Muscle layer of colon (tissue), 2 donors: ENCODE results near the gene MRPL48.

Experiments
- H3K27ac ChIP-seq: one replicate; pipeline ENCODE4 v1.7.0; 2013; ENCODE audit warnings: low read depth, mild to moderate bottlenecking, low read length, moderate library complexity
- H3K27me3 ChIP-seq, 2 donors: one replicate each; pipeline ENCODE4 v1.7.0; 2013; ENCODE audit warnings: low read length in 2 of 2, mild to moderate bottlenecking in 2 of 2; ENCODE audit not compliant: insufficient read depth in 2 of 2, control insufficient read depth in 1 of 2
- H3K36me3 ChIP-seq: one replicate; pipeline ENCODE4 v1.7.0; 2013; ENCODE audit warnings: mild to moderate bottlenecking, low read length; ENCODE audit not compliant: insufficient read depth
- H3K4me1 ChIP-seq: one replicate; pipeline ENCODE4 v1.7.0; 2013; ENCODE audit warnings: mild to moderate bottlenecking, low read length; ENCODE audit not compliant: insufficient read depth
- H3K4me3 ChIP-seq, 2 donors: one replicate each; pipeline ENCODE4 v1.7.0; 2013; ENCODE audit warnings: low read length in 2 of 2, low read depth in 1 of 2, mild to moderate bottlenecking in 1 of 2, moderate library complexity in 1 of 2
- H3K9ac ChIP-seq: one replicate; pipeline ENCODE4 v1.7.0; 2013; ENCODE audit warnings: low read length
- H3K9me3 ChIP-seq: one replicate; pipeline ENCODE4 v1.7.0; 2013; ENCODE audit warnings: mild to moderate bottlenecking, low read length
- donor health status: abdominal sarcoma.
- donor health status: Adenocarcinoma of cecum.

MRPL48 gene

DNA sequence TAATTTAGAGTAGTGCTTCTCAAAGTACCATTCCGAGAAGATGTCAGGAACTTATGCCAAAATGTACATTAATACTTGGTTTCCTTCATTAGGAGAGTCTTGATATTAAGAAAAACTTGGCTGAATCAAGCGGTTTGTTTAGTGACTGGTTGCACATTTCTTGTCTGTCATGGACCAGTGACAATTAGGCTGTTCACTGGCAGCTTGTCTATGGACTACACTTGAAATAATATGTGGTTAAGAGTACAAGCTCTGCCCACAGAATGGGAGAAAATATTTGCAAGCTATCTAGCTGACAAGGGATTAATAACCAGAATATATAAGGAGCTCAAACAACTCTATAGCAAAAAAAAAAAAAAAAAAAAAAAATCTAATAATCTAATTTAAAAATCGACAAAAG lies 64.4 kb downstream of the MRPL48 start:
- Histone ChIP-seq H3K27ac (no peak overlapping the region), H3K27me3 (no peaks in the 10 kb centered on the region), H3K4me1 (no peaks in the 10 kb centered on the region), H3K9me3 (no peaks in the 10 kb centered on the region), H3K36me3 (no peaks in the 10 kb centered on the region), H3K4me3 (no peak overlapping the region), H3K9ac (no peak overlapping the region)

DNA sequence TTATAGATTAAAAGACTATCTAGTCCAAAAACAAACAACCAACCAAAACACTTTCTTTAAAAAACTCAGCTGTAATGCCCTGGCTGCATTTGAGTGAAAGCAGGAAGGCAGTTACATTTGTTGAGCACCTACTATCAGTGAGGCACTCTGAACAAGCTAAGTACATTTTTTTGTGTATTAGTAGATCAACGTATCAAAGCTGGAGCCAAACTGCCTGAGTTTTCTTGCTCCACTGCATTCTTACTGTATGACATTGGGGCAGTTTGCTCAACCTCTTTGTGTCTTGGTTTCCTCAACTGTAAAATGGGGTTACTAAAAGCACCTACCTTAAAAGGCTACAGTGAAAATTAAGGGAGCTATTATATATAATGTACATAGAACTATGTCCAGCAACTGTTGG lies 67.0 kb downstream of the MRPL48 start:
- Histone ChIP-seq H3K4me1 (no peaks in the 10 kb centered on the region), H3K27me3 (no peaks in the 10 kb centered on the region), H3K4me3 (no peak overlapping the region), H3K27ac (no peak overlapping the region), H3K9ac (no peak overlapping the region), H3K36me3 (peaks cover 2% of the 10 kb centered on the region), H3K9me3 (no peaks in the 10 kb centered on the region)

DNA sequence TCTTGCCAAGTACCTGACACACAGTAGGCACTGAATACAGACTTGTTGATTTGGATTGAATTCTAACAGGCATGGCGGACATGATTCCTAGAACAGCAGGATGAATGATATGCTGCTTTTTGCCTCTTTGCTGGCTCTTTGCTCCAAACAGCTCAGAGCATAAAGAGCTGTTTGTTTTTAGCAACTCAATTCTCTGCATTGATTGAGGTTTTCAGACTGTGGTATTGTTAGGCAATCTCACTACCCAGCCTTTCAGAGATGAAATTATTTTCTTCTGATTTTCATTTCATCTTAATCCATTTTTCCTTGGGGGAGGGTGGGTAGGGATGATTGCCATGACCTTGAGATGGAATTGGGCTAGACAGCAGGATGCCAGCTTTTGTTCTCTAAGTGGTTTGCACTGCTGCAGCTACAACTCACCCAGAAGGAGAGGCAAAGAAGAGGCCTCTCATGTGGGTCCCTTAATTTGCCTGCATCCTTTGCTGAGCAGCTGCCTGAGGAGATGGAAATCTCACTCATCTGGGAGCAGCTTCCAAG lies 68.4 kb downstream of the MRPL48 start:
- Histone ChIP-seq H3K4me1 (no peaks in the 10 kb centered on the region), H3K27ac (no peak overlapping the region), H3K36me3 (peaks cover 10% of the 10 kb centered on the region), H3K9ac (no peak overlapping the region), H3K4me3 (no peak overlapping the region), H3K27me3 (no peaks in the 10 kb centered on the region), H3K9me3 (no peaks in the 10 kb centered on the region)

DNA sequence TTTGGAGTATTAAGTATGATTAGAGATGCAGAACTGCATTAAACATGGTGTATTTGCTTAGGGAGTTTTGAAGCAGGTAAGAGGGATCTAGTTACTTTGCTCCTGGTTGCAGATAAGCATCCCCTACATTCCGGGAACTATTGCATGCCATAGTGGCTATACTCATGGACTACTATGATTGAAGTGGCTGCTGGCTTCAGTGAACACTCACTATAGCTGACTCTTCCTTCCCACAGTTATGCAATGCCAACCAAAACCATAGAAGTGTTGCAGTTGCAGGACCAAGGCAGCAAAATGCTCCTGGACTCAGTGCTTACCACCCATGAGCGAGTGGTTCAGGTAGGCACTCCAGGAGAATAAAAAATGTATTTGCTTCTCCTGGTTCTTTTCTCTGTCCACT lies 72.0 kb downstream of the MRPL48 start:
- Histone ChIP-seq H3K36me3 (peaks cover 24% of the 10 kb centered on the region), H3K4me1 (no peaks in the 10 kb centered on the region), H3K9ac (no peak overlapping the region), H3K27ac (no peak overlapping the region), H3K27me3 (no peaks in the 10 kb centered on the region), H3K4me3 (no peak overlapping the region), H3K9me3 (no peaks in the 10 kb centered on the region)

DNA sequence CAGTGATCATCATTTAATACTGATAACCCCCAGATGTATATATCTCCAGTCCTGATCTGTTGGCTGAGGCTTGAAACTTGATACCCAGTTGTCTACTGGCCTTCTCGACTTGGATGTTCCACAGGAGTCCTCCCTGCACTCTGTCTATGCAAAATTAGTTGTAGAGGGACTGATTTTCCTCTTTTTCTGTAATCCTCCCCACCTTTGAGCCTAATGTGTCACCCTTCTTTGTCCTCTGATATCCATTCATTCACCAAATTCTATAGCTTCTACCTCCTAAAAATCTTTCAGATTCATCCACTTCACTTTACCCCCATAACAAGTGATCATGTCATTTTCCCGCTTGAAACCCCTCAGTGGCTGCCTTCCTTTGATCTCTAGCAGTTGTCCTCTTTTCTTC lies 72.5 kb downstream of the MRPL48 start:
- Histone ChIP-seq H3K9me3 (no peaks in the 10 kb centered on the region), H3K36me3 (peaks cover 24% of the 10 kb centered on the region), H3K4me3 (no peak overlapping the region), H3K9ac (no peak overlapping the region), H3K4me1 (no peaks in the 10 kb centered on the region), H3K27me3 (no peaks in the 10 kb centered on the region), H3K27ac (no peak overlapping the region)

DNA sequence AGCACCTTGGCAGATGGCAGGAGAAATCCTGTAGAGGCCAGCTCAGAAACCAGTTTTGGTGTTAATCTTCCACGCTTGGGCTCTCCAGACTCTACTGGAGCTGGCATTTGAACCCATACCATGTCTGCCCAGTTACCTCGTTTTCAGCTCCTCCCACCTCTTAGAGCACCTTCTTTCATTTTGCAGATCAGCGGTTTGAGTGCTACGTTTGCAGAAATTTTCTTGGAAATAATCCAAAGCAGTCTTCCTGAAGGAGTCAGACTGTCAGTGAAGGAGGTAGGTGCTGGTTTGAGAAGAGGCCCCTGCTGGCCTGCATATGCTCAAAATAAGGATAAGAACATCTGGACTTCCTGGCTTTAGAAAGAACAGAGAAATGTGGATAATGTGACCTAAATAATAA lies 75.3 kb downstream of the MRPL48 start:
- Histone ChIP-seq H3K36me3 (peaks cover 24% of the 10 kb centered on the region), H3K9me3 (no peaks in the 10 kb centered on the region), H3K27ac (no peak overlapping the region), H3K4me3 (no peak overlapping the region), H3K9ac (no peak overlapping the region), H3K4me1 (no peaks in the 10 kb centered on the region), H3K27me3 (no peaks in the 10 kb centered on the region)

DNA sequence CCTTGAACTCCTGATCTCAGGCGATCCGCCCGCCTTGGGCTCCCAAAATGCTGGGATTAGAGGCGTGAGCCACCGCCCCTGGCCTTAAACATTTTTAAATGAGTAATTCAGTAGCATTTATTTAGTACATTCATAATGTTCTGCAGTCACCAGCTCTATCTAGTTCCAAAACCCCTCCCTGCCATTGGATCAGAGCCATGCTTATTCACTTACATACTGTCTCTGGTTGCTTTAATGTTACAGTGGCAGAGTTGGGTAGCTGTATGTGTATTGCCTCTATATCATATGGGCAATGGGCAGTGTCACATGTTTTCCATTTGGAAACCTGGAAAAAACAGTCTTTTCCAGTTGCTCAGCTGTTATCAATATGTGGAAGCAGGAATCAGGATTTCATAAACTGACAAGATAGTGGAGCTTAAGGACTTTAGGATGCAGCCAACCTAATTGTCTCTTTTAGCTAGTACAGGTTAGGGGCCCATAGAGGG lies 78.5 kb downstream of the MRPL48 start:
- no peak overlapping the region for H3K9ac ChIP-seq
- no peaks in the 10 kb centered on the region for H3K27me3 ChIP-seq
- H3K9me3 ChIP-seq: no peaks in the 10 kb centered on the region
- no peak overlapping the region for H3K27ac ChIP-seq
- H3K36me3 ChIP-seq: peaks cover 23% of the 10 kb centered on the region
- H3K4me3 ChIP-seq: no peak overlapping the region
- H3K4me1 ChIP-seq: no peaks in the 10 kb centered on the region

DNA sequence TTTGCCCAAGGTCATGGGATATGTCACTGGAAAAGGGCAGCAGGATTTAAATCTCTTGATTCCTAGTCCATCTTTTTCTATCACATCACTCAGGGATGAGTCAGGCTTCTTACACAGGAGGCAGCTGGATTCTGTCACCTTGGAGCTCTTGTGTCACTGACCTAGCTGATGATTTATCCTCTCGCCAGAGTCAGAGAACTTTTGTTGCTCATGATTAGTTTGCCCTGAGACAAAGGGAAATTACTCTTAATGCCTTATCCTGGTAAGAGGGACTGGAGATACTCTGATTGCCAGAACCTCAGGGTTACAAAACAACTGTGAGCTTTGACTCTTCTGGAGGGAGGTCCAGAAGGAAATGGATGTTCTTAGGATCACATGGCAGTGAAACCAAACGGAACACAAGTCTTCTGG lies 78.9 kb downstream of the MRPL48 start:
- no peak overlapping the region for H3K27ac ChIP-seq
- H3K27me3 ChIP-seq: no peaks in the 10 kb centered on the region
- no peak overlapping the region for H3K9ac ChIP-seq
- no peak overlapping the region for H3K4me3 ChIP-seq
- no peaks in the 10 kb centered on the region for H3K9me3 ChIP-seq
- H3K36me3 ChIP-seq: peaks cover 24% of the 10 kb centered on the region
- H3K4me1 ChIP-seq: no peaks in the 10 kb centered on the region

DNA sequence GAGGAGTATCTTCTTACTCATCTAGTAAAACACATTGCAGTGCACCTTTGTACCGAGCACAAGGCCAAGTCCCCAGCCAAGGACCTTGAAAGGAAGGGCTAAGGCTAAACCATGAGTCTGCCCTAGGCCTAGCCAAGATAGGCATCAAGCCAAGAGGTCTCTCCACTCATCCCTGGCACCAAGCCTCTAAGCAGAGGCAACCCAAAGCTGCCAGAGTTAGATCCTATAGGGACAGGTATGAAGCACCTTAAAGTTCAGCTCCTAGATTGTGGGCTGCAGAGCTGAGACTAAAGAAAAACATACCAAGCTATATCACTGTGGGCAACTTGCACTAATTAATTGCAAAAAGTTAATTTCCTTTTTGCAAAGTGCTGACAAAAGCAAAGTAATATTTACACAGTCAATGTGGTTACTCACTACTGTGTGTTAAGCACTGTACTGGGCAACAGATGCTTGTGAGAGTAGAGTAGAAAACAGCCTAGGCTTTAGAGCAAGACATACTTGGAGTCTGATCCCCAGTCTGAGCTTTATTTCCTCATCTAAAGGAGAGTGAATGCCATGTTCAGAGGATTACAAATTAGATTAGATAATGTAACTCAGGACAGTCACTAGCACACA lies 81.8 kb downstream of the MRPL48 start:
- H3K36me3 ChIP-seq: peaks cover 35% of the 10 kb centered on the region
- H3K27me3 ChIP-seq: no peaks in the 10 kb centered on the region
- no peaks in the 10 kb centered on the region for H3K9me3 ChIP-seq
- H3K9ac ChIP-seq: no peak overlapping the region
- H3K4me3 ChIP-seq: no peak overlapping the region
- H3K27ac ChIP-seq: no peak overlapping the region
- H3K4me1 ChIP-seq: no peaks in the 10 kb centered on the region

DNA sequence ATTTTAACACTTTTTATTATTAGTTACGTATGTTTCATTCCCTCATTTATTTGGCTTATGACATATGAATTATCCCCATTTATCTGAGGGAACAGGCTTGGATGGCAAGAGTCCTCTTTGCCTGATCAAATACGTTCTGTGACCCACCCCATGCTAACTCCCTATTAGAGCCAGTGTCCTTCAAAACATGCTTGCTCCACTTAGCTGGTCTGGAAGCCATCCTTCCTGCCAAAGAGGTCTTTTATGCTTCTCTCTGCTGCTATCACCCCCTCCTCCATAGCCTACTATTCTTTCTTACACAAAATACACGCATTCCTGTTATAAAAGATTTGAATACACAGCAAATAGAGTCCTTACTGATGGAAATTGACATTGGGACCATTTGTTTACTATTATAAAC lies 82.6 kb downstream of the MRPL48 start:
- Histone ChIP-seq H3K9me3 (no peaks in the 10 kb centered on the region), H3K4me1 (peaks cover 2% of the 10 kb centered on the region), H3K27ac (no peak overlapping the region), H3K36me3 (peaks cover 33% of the 10 kb centered on the region), H3K4me3 (no peak overlapping the region), H3K9ac (no peak overlapping the region), H3K27me3 (no peaks in the 10 kb centered on the region)

DNA sequence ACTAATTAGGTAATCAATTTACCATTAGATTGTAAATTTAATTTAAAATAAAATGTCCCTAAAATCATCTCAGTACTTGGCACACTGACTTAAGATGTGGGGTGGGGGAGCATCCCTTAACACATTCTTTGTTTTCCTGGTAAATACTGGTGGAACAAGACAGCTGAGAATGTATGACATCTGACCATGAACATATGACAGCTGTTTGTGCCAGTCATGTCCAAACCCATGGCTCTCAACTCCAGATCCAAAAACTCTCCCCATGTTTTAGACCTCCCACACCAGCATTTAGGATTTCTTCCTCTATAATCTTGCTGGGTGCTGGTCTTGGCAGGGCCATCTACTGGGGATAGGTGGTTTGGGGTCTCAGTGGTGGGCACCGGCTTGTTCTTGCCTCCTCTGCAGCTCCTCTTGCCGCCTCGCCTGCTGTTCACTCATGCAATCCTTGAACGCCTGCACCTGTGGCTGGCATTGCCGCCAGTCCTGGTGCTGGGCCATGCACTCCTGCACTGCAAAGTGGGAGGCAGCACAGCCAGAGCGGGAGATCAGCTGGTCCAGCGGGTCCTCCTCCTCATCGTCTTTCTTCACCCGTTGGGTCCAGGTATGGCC lies 85.2 kb downstream of the MRPL48 start:
- Histone ChIP-seq H3K4me1 (peaks cover 18% of the 10 kb centered on the region), H3K27ac (no peak overlapping the region), H3K27me3 (no peaks in the 10 kb centered on the region)

DNA sequence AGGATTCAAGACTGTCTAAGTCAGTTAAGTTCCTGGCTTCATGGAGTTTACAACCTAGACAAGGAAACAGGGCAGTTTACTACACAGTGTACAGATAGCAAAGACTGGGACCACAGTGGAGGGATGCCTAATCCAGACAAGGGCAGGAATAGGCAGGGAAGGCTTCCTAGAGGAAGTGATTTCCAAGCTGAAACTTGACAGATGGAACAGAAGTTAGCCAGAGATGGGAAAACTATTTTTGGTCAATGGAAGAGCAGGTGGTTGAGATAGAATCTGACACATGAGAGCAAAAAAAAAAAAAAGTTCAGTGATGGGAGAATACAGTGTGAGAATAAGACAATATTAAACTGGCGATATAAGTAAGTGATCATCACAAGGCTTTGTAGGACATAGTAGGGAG lies 87.7 kb downstream of the MRPL48 start:
- H3K36me3 ChIP-seq: peaks cover 24% of the 10 kb centered on the region
- no peak overlapping the region for H3K9ac ChIP-seq
- peaks cover 18% of the 10 kb centered on the region for H3K4me1 ChIP-seq
- H3K27me3 ChIP-seq: no peaks in the 10 kb centered on the region
- H3K9me3 ChIP-seq: no peaks in the 10 kb centered on the region
- H3K4me3 ChIP-seq: peak overlapping the region in 1 of 2 donors; percentile 99
- no peak overlapping the region for H3K27ac ChIP-seq

More for the DNA sequence above, 85.2 kb downstream of the MRPL48 start:
- no peaks in the 10 kb centered on the region for H3K9me3 ChIP-seq
- H3K9ac ChIP-seq: no peak overlapping the region
- no peak overlapping the region for H3K4me3 ChIP-seq
- peaks cover 33% of the 10 kb centered on the region for H3K36me3 ChIP-seq
